OCI-LY1 (cell line): ENCODE measurements around the gene PRPF6.

ENCODE experiments used
- EZH2 ChIP-seq: fragments of 200-600 bp; sonication (generic), shearing (Covaris generic); IDR thresholded peaks from 2 replicates; pipeline ENCODE4 v1.8.0; 2017; ENCODE audit warnings: borderline replicate concordance, mixed run types, mild to moderate bottlenecking, antibody characterized with exemption, low read length, moderate library complexity, mixed read lengths
- TF ChIP-seq, protein P1 (sequence below): fragments of 200-600 bp; sonication (generic), shearing (Covaris generic); IDR thresholded peaks from 2 replicates; pipeline ENCODE4 v1.5.1; 2017; ENCODE audit warnings: mild to moderate bottlenecking, antibody characterized with exemption, low read length, moderate library complexity, mixed read lengths

DNA sequence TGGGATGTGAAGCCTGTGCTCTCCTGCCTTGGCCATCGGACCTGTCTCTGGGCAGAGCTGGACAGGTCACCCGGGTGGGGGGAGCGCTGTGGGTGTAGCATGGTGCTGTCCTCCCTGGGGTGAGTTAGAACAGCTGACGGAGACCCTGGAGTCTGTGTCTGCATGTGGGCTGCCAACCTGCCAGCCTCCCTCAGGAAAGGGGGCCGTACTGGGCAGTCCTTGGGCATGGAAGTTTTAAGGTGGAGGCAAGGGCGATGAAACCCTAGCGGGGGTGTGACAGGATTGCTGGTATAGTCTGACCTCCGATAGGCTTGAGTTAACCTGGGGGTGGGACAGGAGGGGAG lies 66.1 kb downstream of the PRPF6 start:
- TF ChIP-seq, protein P1, sequence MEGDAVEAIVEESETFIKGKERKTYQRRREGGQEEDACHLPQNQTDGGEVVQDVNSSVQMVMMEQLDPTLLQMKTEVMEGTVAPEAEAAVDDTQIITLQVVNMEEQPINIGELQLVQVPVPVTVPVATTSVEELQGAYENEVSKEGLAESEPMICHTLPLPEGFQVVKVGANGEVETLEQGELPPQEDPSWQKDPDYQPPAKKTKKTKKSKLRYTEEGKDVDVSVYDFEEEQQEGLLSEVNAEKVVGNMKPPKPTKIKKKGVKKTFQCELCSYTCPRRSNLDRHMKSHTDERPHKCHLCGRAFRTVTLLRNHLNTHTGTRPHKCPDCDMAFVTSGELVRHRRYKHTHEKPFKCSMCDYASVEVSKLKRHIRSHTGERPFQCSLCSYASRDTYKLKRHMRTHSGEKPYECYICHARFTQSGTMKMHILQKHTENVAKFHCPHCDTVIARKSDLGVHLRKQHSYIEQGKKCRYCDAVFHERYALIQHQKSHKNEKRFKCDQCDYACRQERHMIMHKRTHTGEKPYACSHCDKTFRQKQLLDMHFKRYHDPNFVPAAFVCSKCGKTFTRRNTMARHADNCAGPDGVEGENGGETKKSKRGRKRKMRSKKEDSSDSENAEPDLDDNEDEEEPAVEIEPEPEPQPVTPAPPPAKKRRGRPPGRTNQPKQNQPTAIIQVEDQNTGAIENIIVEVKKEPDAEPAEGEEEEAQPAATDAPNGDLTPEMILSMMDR, result no peak
- TF ChIP-seq EZH2, result no peak
